Peyer's patch (tissue), 4 donors: ENCODE measurements around the gene PURA.

ENCODE experiments used
- POLR2A ChIP-seq, 2 donors: fragments of 450-650 bp; IDR thresholded peaks; one replicate each; pipeline ENCODE4 v1.5.1; 2017; ENCODE audit warnings: antibody characterized with exemption in 2 of 2, mild to moderate bottlenecking in 2 of 2, moderate library complexity in 2 of 2
- TF ChIP-seq, protein P1 (sequence below), 6 experiments: fragments of 450-650 bp in 4 of 6; fragments of 200-600 bp in 2 of 6; sonication (generic) in 1 of 6; IDR thresholded peaks; one replicate each; pipeline ENCODE4 v1.5.1; 2017 to 2019; ENCODE audit warnings: antibody characterized with exemption in 6 of 6, mild to moderate bottlenecking in 3 of 6, moderate library complexity in 1 of 6

DNA sequence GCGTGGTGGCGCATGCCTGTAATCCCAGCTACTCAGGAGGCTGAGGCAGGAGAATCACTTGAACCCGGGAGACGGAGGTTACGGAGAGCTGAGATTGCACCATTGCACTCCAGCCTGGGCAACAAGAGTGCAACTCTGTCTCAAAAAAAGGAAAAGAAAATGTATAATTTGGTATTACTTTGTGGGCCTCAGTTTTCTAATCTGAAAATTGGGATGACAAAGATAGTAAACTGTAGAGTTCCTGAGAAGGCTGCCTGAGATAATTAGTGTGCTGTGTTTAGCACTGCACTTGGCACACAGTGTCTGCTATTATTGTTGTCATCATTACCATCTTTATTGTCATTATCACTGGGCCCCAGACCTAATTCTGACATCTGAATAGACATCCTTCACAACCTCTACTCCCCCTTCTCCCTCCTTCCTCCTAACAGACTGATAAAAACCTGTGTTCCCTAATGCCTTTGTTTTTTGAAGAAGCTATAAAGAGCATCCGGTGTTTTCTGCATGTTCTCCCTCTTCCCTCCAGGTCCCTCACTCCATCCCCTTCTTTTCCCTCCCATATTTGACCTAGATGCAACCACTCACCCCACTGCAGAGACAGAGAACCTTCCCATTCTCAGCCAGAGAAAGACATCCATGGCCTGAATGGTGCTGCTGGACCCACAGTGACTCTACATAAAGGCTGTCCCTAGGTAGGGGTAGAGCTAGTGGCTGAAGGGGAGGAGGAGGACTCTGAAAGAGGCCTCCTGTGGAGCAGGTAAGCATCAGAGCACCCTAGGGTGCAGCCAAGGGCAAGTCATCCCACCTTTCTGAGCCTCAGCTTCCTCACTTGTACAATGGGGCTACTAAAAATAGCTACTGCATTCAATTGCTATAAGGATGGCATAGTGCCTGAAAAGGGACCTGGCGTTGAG is 45.4 kb downstream of the PURA start:
- TF ChIP-seq, protein P1, sequence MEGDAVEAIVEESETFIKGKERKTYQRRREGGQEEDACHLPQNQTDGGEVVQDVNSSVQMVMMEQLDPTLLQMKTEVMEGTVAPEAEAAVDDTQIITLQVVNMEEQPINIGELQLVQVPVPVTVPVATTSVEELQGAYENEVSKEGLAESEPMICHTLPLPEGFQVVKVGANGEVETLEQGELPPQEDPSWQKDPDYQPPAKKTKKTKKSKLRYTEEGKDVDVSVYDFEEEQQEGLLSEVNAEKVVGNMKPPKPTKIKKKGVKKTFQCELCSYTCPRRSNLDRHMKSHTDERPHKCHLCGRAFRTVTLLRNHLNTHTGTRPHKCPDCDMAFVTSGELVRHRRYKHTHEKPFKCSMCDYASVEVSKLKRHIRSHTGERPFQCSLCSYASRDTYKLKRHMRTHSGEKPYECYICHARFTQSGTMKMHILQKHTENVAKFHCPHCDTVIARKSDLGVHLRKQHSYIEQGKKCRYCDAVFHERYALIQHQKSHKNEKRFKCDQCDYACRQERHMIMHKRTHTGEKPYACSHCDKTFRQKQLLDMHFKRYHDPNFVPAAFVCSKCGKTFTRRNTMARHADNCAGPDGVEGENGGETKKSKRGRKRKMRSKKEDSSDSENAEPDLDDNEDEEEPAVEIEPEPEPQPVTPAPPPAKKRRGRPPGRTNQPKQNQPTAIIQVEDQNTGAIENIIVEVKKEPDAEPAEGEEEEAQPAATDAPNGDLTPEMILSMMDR (IDR thresholded peaks at IDR 0.05), result no peak
- TF ChIP-seq POLR2A (IDR thresholded peaks at IDR 0.05), result no peak
